ENCODE data around the gene DQX1. TPM values are rescaled to one million over a fixed set of nuclear protein-coding genes. Genes with fewer than 3 reads are reported as not detected.

The DQX1 gene
- total RNA-seq, 4 donors from 2014 or later: 2.7 to 12.8 (median 6.4) TPM

DNA sequence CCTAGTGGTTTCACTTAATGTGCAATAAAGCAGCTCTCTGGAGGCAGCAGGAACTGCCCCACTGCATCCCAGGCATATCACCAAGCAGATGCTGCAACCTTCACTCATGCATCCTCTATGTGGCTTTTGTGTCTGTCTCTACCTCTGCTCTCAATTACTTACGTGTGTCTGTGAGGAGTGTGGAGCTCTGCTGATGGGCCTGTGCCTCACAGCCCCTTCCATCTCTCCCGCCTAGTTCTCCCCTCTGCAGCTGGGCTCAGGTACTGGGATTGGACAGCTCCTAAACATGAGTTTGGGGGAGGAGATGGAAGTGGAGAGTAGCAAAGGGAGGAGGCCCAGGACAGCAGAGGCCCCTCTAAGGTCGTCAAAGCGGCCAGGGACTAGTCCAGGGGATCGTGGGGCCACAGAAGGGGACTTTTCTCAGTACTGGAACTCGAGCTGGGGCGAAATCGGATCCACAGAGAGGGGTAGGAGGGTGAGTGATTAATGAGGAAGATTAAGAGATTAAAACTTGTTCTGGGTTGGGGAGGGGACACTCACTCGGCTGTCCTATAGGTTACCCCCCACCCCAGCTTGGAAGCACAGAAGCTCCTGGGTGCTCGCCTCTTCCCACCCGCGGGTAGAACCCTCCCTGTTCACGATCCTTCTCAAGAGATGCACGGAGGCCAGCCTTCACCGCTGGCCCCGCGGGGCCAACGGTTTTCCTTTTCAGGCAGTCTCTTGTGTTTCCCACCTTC, 24.5 kb downstream of the DQX1 start:
- Histone ChIP-seq H3K4me3 (no peak overlapping the region), H3K27me3 (peaks cover 61% of the 10 kb centered on the region), H3K36me3 (peaks cover 16% of the 10 kb centered on the region), H3K9me3 (no peaks in the 10 kb centered on the region), H3K4me1 (peaks cover 70% of the 10 kb centered on the region), H3K27ac (no peak overlapping the region)
- 80% methylated on average over 18 of the region's 18 CpGs for WGBS
- no peak for DNase-seq (ENCODE audit: low spot score in 2 of 2)
- no peak for TF ChIP-seq POLR2AphosphoS5 (IDR thresholded peaks at IDR 0.05)
- no peak for TF ChIP-seq EP300 (IDR thresholded peaks at IDR 0.05)
- no peak for TF ChIP-seq CTCF (IDR thresholded peaks at IDR 0.05)
- TF ChIP-seq POLR2A (IDR thresholded peaks at IDR 0.05): no peak

DNA sequence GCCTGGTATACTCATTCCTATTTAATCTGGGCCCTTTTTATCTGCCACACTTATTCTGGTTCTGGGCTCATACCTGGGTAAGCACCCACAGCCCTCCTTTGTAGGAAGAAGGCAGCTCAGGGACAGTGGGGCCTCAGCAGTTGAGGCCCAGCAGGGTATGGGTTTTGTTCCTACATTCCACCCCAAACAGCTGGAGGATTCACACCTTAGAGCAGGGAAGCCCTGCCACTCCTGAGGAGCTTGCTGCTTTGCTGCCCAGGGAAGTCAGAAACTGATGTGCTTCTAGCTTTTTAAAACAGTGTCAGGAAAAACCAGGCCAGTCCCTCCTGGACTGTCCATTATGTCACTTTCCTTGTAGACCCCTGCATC, 25.5 kb downstream of the DQX1 start:
- no peak for DNase-seq (ENCODE audit: low spot score in 2 of 2)
- Histone ChIP-seq H3K27ac (no peak overlapping the region), H3K27me3 (peaks cover 61% of the 10 kb centered on the region), H3K4me3 (no peak overlapping the region), H3K9me3 (no peaks in the 10 kb centered on the region), H3K4me1 (peaks cover 61% of the 10 kb centered on the region), H3K36me3 (peaks cover 12% of the 10 kb centered on the region)
- TF ChIP-seq CTCF (IDR thresholded peaks at IDR 0.05) (no peak), POLR2AphosphoS5 (IDR thresholded peaks at IDR 0.05) (no peak), EP300 (IDR thresholded peaks at IDR 0.05) (no peak)

DNA sequence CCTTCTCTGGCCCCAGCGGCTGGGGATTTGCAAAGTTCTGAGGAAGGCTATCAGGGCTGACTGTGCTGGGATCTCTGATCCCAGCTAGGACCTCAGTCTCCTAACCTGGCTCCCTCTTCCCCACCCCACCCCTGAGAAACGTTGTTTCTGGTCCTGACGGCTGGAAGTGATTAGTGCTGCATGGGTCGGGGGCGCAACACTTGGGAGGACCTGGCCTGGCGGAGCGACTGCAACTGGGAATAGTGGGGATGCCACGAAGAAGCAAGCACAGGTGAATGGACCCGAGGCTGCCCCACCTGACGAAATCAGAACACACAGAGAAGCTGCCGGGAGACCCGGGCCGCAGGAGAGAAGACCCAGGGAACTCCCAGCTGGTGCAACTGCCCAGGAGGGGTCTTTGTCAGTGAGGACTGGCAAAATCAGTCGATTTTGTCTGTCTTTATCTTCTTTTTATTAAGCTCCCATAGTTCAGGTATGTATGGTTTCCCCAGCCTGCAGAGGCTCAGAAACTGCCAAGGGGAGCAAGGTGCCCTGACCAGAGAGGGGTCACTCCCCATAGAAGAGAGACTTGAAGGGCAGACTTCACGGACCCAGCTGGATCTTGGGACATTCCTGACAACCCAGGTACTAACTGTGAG, 26.0 kb downstream of the DQX1 start:
- no peaks in the 10 kb centered on the region for H3K9me3 ChIP-seq
- no peak overlapping the region for H3K4me3 ChIP-seq
- H3K27me3 ChIP-seq: peaks cover 61% of the 10 kb centered on the region
- no peak for TF ChIP-seq CTCF (IDR thresholded peaks at IDR 0.05)
- no peak for TF ChIP-seq POLR2A (IDR thresholded peaks at IDR 0.05)
- no peak for TF ChIP-seq POLR2AphosphoS5 (IDR thresholded peaks at IDR 0.05)
- no peak for TF ChIP-seq EP300 (IDR thresholded peaks at IDR 0.05)
- no peak overlapping the region for H3K27ac ChIP-seq
- H3K36me3 ChIP-seq: peaks cover 7% of the 10 kb centered on the region
- DNase-seq (ENCODE audit: low spot score in 2 of 2): no peak
- 63% methylated on average over 6 of the region's 15 CpGs for WGBS
- peaks cover 56% of the 10 kb centered on the region for H3K4me1 ChIP-seq

DNA sequence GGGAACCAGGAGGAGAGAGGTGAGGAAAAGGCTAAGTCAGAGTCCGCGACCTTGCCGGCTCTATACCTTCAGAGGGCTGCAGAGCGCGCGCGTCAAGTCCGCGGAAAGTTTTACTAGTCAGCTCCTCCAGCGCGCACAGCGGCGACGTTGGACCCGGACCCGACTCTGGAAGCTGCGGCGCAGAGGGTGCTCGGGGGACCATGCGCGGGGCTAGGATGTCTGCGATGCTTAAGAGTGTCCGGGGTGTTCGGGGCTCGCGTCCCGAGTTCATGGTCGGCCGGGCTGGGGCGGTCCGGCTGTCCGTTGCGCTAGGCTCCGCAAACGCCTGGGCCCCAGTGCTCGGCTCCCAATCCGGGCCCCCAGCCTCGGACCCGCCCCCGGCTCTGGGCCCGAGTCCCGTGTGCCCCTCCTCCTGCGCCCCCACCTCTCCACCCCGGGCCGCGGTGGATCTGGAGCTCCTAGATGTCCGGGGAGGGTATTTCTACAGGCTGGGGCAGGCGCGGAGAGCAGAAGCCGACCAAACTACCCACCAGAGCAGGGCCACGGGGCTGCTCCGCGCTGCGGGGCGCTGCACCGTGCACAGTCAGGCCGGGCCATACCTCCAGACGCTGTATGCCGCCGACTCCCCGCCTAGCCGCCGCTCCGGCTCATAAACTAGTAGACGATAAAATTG, 26.6 kb downstream of the DQX1 start, which contains the start of gene LBX2:
Gene LBX2 (minus strand): TSS at position 337 of the 673 bp plus-strand sequence. CDS start 66 bp downstream, at position 271.
- Histone ChIP-seq H3K27me3 (peaks cover 61% of the 10 kb centered on the region), H3K4me1 (peaks cover 51% of the 10 kb centered on the region), H3K27ac (no peak within 1 kb of the TSS), H3K9me3 (no peaks in the 10 kb centered on the region), H3K36me3 (peaks cover under 1% of the 10 kb centered on the region), H3K4me3 (peak within 1 kb of the TSS; percentile 46)
- DNase-seq (ENCODE audit: low spot score in 2 of 2): no peak
- 0% methylated on average over 15 of the region's 65 CpGs for WGBS
- TF ChIP-seq EP300 (IDR thresholded peaks at IDR 0.05): no peak
- TF ChIP-seq POLR2A (IDR thresholded peaks at IDR 0.05): no peak
- no peak for TF ChIP-seq CTCF (IDR thresholded peaks at IDR 0.05)
- TF ChIP-seq POLR2AphosphoS5 (IDR thresholded peaks at IDR 0.05): no peak

All from suprapubic skin (tissue), 4 donors.